HG02970 (cell line): Measurements from ENCODE around the gene COX17.

Experiments
- ATAC-seq: cut with Tn5 transposase; IDR thresholded peaks from one replicate; pipeline ENCODE4 v1.9.1; 2021; ENCODE audit warnings: mild to moderate bottlenecking, moderate library complexity, moderate number of reproducible peaks; ENCODE audit not compliant: unreplicated experiment, low FRiP score

The COX17 gene

DNA sequence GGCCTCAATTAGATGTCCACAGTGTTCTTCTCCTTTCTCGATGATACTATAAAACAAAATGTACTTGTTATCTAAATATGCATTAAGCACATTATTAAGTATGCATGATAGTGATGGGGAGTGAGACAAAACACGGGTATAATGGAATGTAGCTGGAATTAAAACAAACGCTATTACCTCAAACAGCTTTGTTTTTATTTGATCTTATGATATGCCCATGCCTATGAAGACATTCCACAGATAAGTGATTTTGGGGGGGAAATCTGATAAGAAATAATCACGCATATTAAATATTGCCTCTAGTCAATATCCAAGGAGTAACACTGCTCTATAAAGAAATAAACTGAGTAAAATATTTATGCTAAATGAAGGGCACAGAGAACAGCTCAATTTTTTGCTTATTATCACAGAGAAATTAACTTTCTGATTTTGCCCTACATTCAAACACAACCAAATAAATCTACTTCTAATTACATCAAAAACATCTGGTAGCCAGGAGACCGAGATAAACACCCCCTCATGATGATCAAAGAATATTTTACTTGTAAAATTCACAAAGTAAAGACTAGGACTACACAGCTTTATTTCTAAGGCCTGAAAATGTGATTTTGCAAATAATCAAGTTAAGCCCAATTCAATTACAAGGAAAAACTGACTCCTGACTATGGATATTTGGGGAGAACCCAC, 1.9 kb downstream of the COX17 start:
- no peak for ATAC-seq

- ATAC-seq = no peak
Measured at GRCh38 chr3:119673875-119674274, 3.3 kb downstream of the COX17 start.

DNA sequence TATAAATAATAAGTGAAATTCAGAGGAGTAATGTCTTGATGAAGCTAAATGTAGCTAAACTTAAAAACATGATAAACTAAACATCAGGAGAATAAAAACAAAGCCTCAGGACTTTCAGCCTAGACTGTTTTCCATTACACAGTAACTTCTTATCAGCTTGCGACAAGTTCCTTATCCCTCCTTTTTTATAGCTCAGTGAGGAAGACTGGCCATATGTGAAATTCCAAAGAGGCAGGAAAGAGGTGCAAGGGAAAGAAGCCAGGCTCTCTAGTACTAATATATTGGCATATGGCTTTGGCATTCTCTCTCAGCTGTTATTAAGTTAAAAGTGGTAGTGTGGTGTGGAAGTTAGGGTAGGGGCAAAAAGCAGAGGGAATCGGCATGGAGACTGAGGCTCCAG, 4.4 kb downstream of the COX17 start:
- ATAC-seq = no peak

- ATAC-seq = no peak
Measured at GRCh38 chr3:119669906-119670570, 7.2 kb downstream of the COX17 start.

DNA sequence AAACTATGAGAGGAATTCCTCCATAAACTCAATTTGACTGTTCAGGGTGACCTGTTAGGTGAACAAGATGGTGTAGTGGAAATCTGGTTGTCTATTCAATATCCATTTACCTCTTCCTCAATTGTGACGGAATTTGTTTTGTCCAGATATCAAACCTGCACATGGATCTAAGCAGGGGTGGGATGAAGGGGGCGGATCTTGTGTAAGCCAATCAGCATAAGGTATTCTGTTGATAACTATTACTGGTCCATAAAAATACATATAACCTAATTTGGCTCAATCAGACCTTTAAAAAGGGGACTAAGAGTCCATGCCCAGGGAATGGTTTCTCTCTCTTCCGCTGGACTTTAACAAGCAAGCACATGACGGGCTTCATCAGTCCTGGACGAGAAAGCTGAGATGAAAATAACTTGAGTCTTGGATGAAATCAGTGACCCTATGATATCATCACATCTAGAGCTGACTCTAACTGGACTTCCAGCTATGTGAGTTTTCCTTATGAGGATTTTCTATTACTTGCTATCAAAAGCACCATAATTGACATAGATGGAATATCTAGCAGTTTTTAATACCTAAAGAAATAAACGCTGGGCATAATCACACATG, 11.1 kb downstream of the COX17 start:
- no peak for ATAC-seq

- ATAC-seq = no peak
Measured at GRCh38 chr3:119664850-119665379, 12.3 kb downstream of the COX17 start.

DNA sequence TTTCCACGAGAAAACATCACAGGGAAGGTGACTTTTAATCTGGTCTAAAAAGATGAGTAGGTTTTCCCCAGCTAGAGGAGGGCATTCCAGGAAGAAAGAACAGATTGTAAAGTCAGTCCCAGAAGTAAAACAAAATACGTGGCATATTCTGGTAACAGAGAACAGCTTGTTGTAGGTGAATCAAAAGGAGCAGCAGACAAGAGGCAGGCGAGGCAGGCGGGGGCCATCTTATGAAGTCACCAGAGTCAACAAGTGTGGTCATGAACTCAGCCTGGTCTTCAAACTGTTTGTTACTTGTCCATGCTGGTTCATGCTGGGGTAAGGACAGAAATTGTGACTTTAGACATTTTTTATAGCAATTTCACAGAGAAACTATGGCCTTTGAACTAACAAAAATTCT, 12.8 kb downstream of the COX17 start:
- ATAC-seq = no peak

DNA sequence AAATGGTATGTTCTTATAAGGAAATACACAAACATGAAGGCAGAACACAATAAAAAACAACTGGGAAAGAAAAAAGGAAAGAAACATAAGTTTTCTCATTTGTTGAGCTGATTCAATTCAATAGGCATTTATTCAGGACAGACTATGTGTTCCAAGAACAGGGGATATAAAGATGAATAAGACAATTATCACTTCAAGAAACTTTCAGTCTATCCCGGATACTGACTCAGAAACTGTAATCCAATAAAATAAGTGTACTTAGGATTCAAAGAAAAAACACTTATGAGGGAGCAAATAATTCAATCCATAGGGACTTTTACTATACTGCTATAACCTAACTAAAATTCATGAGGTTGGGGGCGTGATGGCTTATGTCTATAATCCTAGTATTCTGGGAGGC, 13.3 kb downstream of the COX17 start:
- no peak for ATAC-seq

DNA sequence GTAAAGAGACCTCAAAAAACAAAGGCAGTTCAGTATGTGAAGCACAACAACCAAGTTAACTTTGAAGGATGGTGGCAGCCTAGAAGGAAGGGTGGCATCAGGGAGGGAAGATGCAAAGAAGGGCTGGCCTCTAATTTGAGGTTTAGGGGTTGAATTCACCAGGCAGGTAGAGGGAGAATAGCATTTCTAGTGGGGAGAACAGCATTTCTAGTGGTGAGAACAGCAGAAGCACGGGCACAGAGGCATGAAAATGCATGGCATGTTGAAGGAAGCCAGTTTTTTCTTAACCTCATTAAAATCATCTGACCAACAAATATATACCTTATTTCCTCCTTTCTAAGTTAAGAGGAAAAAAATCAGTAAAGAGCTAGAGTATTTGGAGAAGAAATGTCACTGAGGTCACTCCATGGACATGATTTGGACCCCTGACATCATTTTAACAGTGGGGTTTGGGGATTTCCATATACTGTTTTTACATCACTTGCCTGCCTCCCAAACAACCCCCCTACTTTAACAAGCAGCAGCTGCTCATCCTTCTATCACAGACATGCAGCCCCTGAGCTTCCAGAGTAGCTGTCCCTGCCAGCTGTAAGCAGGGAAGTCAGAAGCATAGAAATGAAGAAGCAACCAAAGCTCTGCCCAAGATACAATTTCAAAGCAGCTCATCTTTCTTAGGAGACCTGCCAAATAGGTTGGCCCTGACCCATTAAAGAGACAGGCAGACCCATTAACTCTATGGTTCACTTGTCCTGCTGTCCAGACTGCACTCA, 14.4 kb downstream of the COX17 start:
- ATAC-seq = no peak

GRCh38 chr3:119660474-119661440, 16.4 kb downstream of the COX17 start, which contains the start of gene POPDC2:
Gene POPDC2, minus strand, starts transcription at chr3:119660589. Its CDS starts 166 bp downstream, at chr3:119660423.
- no peak for ATAC-seq

GRCh38 chr3:119659606-119660291, 17.5 kb downstream of the COX17 start:
- ATAC-seq = no peak

GRCh38 chr3:119658994-119659393, 18.2 kb downstream of the COX17 start:
- no peak for ATAC-seq

DNA sequence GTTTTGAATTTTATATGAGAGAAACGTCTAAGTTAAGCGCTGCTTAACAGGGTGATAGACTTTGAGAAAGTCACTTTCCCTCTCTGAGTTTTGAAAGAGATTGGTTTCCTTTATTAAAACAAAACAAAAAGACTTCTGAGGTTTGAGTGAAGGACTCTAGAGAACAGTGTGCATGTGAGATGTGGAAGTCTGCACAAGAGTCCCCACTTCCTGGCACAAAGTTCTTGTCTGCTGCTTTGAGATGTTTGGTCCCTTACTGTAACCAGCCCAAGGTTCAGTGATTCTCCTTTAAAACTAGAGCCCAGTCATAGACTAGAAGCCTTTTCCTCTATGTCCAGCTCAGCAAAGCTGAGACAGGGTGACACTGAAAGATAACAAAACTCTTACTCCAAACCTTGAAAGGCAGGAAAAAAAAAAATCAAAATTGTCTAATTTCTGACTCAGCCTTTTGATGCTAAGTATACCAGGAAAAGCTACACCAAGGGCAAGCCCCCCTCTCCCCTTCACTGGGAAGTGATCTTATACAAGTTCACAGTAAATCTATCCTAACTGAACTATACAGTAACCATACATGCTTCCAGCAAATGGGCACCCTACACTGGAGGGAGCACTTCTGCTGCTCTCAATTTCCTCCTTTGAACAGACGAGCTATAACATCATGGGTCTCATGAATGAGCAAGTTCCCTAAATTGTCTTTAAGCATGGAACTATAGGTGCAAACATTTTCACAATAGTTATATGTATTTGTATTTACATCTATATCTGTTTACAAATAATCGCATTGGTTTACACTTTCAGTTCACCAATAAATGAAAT, 19.1 kb downstream of the COX17 start:
- no peak for ATAC-seq

- ATAC-seq = no peak
Measured at GRCh38 chr3:119653876-119654275, 23.3 kb downstream of the COX17 start.

- ATAC-seq = no peak
Measured at GRCh38 chr3:119652306-119653033, 24.7 kb downstream of the COX17 start.

DNA sequence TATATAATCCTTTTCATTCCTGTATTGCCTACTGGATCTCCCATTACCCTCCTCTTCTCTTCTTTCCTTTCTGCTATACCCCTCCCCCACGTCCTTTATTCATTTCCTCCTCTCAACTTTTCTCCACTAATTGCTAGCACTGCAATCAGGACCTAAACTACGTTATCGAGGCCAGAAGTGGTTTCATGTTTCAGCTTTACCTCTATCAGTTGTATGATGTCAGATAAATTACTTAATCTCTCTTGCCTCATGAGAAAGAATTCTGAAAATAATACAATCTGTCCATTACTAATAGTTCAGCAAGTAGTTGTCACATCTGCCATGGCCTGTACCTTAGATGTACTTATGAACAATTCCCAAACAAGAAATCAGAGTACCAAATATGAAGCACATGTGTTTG, 27.4 kb downstream of the COX17 start:
- no peak for ATAC-seq

DNA sequence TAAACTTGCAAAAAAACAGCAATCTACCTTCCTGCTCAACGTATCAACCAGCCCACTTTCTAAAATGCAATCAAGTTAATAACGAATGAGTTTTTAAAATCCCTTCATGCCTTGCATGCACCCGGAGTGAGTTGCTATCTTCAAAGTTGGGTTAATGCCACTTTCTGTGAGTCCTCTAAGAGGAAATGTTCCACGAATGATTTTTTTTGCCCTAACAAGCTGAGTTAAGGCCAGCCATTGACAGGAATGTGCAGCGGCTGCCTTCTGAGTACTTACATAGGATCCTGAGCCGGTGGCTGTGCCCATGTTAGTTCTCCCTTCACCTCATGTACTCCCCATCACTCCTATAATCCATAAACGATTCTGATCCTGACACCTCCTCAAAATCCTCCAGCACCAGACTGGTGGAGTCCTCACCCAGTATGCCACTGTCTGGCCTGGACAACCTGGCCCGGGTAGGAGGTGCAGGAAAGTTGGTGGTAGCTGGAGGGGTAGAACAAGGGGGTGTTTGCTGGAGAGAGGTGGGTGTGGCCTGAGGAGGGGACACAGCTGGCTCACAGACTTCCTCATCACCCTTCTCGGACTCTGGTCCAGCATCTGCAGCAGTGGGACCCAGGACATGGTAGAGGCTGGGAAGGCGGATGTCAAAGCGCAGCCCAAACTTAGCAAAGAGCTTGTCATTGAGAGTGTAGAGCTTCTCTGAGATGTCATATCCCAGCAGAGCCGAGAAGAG, 29.2 kb downstream of the COX17 start:
- ATAC-seq = no peak
